ENCODE results near the gene NCOR2. TPM values are rescaled to one million over a fixed set of nuclear protein-coding genes. Genes with fewer than 3 reads are reported as not detected.

NCOR2 gene
- total RNA-seq, 6 experiments from 2014 or later: 38.1 to 87.5 (median 45.0) TPM

DNA sequence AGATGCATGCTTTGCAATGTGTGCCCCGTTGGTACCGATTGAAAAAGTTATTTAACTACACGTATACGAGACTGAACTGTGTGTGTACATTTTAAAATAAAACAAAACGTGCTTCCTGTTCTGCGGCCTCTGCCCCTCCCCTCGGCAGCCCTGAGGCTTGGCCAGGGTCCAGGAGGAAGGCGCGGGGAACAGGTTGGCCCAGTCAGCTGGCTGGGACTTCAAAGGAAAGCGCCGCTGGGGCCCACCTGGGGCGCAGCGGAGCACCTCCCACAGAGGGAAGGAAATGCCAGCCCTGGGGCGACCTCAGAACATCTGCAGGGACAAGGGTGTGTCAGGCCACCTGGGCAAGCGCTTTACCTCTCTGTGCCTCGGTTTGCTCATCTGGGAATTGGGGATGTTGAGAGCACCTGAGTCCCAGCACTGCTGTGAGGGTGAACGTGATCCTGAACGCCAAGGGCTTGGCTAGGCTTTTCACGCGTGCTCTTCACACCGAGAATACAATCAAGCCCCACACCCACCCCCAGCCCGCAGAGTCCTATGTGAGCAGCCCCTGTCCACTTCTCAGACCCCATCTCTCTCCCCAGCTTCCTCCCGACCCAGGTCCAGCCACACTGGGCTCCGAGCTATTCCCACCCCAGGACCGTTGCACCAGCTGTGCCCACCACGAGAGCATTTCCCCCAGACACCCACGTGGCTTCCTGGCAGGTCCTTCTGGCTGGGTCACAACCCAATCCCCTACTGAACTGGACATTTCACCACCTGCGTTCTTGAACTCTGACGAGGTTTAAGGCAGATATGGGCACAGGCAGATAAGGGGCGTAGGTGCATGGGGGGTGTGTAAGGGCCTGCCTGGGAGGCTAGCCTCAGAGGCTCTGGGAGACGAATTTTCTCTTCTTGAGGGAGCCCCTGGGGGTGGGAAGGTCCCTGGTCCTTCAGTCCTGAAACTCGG lies 41.9 kb upstream of the NCOR2 start:
- no peak for TF ChIP-seq POLR2A (IDR thresholded peaks at IDR 0.05)
- TF ChIP-seq, protein P1, sequence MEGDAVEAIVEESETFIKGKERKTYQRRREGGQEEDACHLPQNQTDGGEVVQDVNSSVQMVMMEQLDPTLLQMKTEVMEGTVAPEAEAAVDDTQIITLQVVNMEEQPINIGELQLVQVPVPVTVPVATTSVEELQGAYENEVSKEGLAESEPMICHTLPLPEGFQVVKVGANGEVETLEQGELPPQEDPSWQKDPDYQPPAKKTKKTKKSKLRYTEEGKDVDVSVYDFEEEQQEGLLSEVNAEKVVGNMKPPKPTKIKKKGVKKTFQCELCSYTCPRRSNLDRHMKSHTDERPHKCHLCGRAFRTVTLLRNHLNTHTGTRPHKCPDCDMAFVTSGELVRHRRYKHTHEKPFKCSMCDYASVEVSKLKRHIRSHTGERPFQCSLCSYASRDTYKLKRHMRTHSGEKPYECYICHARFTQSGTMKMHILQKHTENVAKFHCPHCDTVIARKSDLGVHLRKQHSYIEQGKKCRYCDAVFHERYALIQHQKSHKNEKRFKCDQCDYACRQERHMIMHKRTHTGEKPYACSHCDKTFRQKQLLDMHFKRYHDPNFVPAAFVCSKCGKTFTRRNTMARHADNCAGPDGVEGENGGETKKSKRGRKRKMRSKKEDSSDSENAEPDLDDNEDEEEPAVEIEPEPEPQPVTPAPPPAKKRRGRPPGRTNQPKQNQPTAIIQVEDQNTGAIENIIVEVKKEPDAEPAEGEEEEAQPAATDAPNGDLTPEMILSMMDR (IDR thresholded peaks at IDR 0.05): no peak
- ATAC-seq (peak; percentile 49 to 77 (median 62)), DNase-seq (peak; percentile 68 to 81 (median 79))
- 23% methylated on average over 24 of the region's 32 CpGs for WGBS (ENCODE audit: insufficient coverage, low coverage, low lambda C conversion rate, missing lambda C conversion rate)
- Histone ChIP-seq H3K36me3 (no peaks in the 10 kb centered on the region), H3K9me3 (no peaks in the 10 kb centered on the region), H3K27me3 (no peaks in the 10 kb centered on the region), H3K27ac (no peak overlapping the region), H3K4me1 (peaks cover 0 to 11% (median 1%) of the 10 kb centered on the region in 4 donors), H3K4me3 (no peak overlapping the region)
- intact Hi-C loops (cut with DNase I): no loop called here

DNA sequence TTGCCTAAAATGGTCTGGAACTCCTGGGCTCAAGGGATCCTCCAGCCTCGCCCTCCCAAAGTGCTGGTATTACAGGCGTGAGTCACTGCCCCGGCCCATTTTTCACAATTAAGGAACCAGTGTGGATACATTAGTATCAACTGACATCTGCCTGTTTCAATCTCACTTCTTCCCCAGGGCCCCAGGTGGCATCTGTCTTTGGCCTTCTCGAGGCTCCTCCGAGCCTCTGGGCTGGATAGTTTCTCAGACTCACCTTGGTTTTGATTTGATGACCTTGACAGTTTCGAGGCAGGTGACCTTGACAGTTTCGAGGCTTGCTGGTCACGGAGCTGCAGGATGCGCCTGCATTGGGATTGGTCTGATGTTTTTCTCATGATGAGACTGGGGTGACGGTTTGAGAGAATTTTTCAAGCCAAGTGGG lies 41.0 kb upstream of the NCOR2 start:
- Histone ChIP-seq H3K27me3 (no peaks in the 10 kb centered on the region), H3K27ac (no peak overlapping the region), H3K4me3 (no peak overlapping the region), H3K36me3 (no peaks in the 10 kb centered on the region), H3K4me1 (peaks cover 0 to 11% (median 3%) of the 10 kb centered on the region in 4 donors), H3K9me3 (no peaks in the 10 kb centered on the region)
- TF ChIP-seq, protein P1 (IDR thresholded peaks at IDR 0.05): no peak
- TF ChIP-seq POLR2A (IDR thresholded peaks at IDR 0.05): no peak
- intact Hi-C loops (cut with DNase I): no loop called here
- peak in 1 of 3 donors; percentile 28 for DNase-seq
- ATAC-seq: peak in 1 of 4 donors; percentile 30
- 50% methylated on average over 9 of the region's 10 CpGs for WGBS (ENCODE audit: insufficient coverage, low coverage, low lambda C conversion rate, missing lambda C conversion rate)

DNA sequence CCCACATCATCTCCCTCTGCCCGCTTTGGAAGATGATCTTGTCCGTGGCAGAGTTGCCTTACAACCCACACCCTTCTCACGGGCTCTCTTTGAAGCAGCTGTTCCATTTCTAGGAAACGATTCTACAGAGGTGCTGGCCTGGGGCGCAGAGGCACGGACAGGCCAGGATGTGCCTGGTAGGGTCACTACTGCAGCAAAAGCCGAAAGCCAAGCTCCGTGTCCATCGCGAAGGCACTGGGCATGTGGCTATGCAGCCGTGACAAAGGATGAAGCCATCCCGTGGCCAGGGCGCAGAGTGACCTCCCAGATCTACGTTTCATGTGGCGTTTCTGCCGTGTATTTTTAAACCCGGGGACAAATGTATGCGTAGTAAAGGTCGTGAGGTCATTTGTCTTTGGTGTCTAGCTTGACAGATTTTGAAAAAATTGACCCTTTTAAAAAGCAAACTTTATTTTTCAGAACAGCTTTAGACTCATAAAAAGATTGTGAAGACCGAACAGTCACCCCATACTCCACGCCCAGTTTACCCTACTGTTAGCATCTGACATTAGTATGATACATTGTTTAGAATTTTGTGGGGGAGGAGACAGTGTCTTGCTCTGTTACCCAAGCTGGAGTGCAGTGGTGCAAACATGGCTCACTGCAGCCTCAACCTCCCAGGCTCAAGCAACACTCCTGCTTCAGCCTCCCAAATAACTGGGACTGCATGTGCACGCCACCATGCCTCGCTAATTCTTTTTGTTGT lies 40.4 kb upstream of the NCOR2 start:
- no peaks in the 10 kb centered on the region for H3K27me3 ChIP-seq
- peaks cover 0 to 11% (median 3%) of the 10 kb centered on the region in 4 donors for H3K4me1 ChIP-seq
- H3K27ac ChIP-seq: no peak overlapping the region
- TF ChIP-seq POLR2A (IDR thresholded peaks at IDR 0.05): no peak
- TF ChIP-seq, protein P1 (IDR thresholded peaks at IDR 0.05): no peak
- 85% methylated on average over 23 of the region's 23 CpGs for WGBS (ENCODE audit: insufficient coverage, low coverage, low lambda C conversion rate, missing lambda C conversion rate)
- intact Hi-C loops (cut with DNase I): no loop called here
- no peak overlapping the region for H3K4me3 ChIP-seq
- H3K9me3 ChIP-seq: no peaks in the 10 kb centered on the region
- DNase-seq: peak in 1 of 3 donors; percentile 48
- no peak for ATAC-seq
- H3K36me3 ChIP-seq: no peaks in the 10 kb centered on the region

DNA sequence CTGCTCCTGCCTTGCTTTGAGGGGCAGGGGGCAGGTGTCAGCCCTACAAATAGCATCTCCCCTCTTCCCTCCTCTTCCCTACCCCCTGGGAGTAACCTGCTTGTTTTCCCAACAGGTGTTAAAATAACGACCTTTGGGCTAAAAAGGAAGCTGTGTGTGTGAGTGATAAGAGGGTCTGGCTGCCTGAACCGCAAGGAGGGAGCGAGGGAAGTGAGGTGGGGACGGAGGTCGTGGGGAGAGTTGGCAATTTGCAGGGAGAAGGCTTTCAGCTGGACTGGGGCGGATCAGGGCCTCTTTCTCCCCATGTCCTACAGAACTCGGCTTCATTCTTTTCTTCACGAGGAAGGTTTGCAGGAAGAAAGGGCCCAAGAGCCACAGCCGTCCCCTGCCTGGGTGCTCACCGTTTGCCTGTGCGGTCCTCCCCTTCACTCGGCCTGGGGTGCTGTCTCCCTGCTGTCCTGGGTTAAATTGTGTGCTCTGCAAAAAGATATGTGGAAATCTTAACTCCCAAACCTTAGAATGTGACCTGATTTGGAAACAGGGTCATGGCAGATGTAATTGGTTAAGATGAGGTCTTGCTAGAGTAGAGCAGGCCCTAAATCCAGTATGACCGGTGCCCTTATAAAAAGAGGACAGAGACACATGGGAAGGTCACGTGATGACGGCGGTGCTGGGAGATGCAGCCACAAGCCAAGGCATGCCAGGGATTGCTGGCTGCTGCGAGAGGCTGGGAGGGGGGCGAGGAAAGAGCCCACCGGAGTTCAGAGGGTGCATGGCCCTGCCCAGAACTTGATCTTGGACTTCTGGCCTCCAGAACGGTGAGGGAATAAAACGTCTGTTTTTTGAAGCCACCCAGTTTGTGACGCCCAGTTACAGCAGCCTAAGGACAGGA lies 38.7 kb upstream of the NCOR2 start:
- H3K27ac ChIP-seq: no peak overlapping the region
- ATAC-seq (no peak), DNase-seq (peak in 1 of 3 donors; percentile 43)
- no peak overlapping the region for H3K4me3 ChIP-seq
- H3K36me3 ChIP-seq: no peaks in the 10 kb centered on the region
- TF ChIP-seq, protein P1 (IDR thresholded peaks at IDR 0.05): no peak
- TF ChIP-seq POLR2A (IDR thresholded peaks at IDR 0.05): no peak
- no peaks in the 10 kb centered on the region for H3K27me3 ChIP-seq
- no peaks in the 10 kb centered on the region for H3K9me3 ChIP-seq
- WGBS (ENCODE audit: insufficient coverage, low coverage, low lambda C conversion rate, missing lambda C conversion rate): 64% methylated on average over 12 of the region's 22 CpGs
- H3K4me1 ChIP-seq: peaks cover 0 to 11% (median 3%) of the 10 kb centered on the region in 4 donors
- intact Hi-C loops (cut with DNase I): no loop called here

Measured in right lobe of liver (tissue), 6 donors.